ENCODE data around the gene TMC4. TPM values are rescaled to one million over a fixed set of nuclear protein-coding genes. Genes with fewer than 3 reads are reported as not detected.

The TMC4 gene
- total and polyA plus RNA-seq, 2 donors (not counting 1 experiment from before 2014, with no cell fraction given): 0.25 to 0.33 TPM

DNA sequence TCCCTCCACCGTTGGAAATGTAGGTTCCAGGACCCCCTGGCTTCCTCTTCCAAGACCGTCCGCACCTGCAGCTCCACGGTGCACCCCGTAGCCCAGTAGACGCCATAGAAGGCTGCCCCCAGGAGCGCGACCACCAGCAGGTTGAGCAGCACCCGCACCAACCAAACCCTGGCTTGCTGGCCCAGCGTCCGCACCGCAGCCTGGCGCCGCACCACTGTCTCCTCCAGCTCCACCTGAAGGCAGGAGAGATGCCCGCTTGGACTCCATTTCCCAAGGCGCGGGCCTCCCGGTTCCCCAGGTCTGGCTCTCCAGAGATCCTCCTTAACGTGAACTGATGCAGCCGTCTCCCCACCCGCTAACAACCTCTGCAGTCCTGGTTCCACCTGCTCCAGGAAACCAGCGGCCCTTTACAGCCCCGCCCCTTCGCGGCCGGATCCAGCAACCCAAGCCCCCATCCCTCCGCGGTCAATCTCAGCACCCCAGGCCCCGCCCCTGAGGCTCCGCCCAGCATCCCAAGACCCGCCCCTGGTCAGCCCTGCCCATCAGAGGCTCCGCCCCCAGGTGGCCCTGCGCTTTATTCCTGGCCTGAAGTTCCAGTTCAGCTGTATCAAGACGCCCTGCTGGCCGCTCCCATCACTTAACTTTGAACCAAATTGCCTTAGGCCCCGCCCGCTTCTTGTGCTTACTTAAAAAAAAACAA, 8.4 kb downstream of the TMC4 start:
- TF ChIP-seq EZH2 (IDR thresholded peaks at IDR 0.05; ENCODE audit: low read length, missing control alignments): no peak
- TF ChIP-seq CTCF (conservative IDR thresholded peaks at IDR 0.05 in 1 of 2, IDR thresholded peaks at IDR 0.05 in 1 of 2; ENCODE audit: low read depth in 1 of 2, low read length in 2 of 2): no peak
- H4K20me1 ChIP-seq (ENCODE audit: control insufficient read depth, extremely low read depth, insufficient read depth, low read length): no peaks in the 10 kb centered on the region
- peak overlapping the region; percentile 52 for H3K4me2 ChIP-seq (ENCODE audit: extremely low read depth, insufficient read depth, low read length)
- H3K79me2 ChIP-seq (ENCODE audit: control insufficient read depth, insufficient read depth, low read length): no peaks in the 10 kb centered on the region
- H3K27me3 ChIP-seq (ENCODE audit: control insufficient read depth, insufficient read depth, low read length): no peaks in the 10 kb centered on the region
- no peaks in the 10 kb centered on the region for H3K4me1 ChIP-seq (ENCODE audit: control insufficient read depth, extremely low read depth, insufficient read depth, low read length)
- no peaks in the 10 kb centered on the region for H3K9me3 ChIP-seq (ENCODE audit: control insufficient read depth, insufficient read depth, low read depth, low read length)
- H3K36me3 ChIP-seq (ENCODE audit: control insufficient read depth, insufficient read depth, low read length): no peaks in the 10 kb centered on the region
- no peak overlapping the region for H3K9ac ChIP-seq (ENCODE audit: insufficient read depth, low read length)
- H2AFZ ChIP-seq (ENCODE audit: low read length): no peak overlapping the region
- DNase-seq (ENCODE audit: low read depth in 2 of 2): peak; percentile 49 to 60
- H3K4me3 ChIP-seq (replicated peaks in 1 of 4; ENCODE audit: control extremely low read depth in 1 of 4, insufficient read depth in 1 of 4, low read depth in 3 of 4, low read length in 4 of 4): peak overlapping the region in 1 of 4 experiments; percentile 30
- no peak overlapping the region for H3K27ac ChIP-seq (ENCODE audit: insufficient read depth, low read length)

DNA sequence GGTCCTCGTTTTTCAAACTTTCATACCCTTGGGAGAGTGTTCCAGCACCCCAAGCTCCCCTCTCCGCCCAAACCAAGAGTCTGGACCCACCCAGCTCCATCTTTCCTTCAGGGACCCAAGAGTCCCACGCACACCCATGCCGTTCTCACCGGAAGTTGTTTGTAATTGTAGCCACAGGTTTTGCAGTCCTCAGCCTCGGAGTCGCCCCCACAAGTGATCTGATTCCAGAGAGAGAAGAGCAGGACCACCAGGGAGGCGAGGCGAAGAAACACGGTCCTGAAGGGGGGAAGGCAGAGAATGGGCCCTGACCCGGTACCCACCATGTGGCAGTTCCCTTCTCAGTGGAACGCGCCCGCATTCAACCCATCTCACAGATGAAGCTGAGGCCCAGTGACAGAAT, 10.1 kb downstream of the TMC4 start:
- Histone ChIP-seq H3K36me3 (ENCODE audit: control insufficient read depth, insufficient read depth, low read length) (no peaks in the 10 kb centered on the region), H3K4me2 (ENCODE audit: extremely low read depth, insufficient read depth, low read length) (no peak overlapping the region), H3K9me3 (ENCODE audit: control insufficient read depth, insufficient read depth, low read depth, low read length) (no peaks in the 10 kb centered on the region), H4K20me1 (ENCODE audit: control insufficient read depth, extremely low read depth, insufficient read depth, low read length) (no peaks in the 10 kb centered on the region), H3K27ac (ENCODE audit: insufficient read depth, low read length) (no peak overlapping the region), H3K4me1 (ENCODE audit: control insufficient read depth, extremely low read depth, insufficient read depth, low read length) (peaks cover 13% of the 10 kb centered on the region), H3K79me2 (ENCODE audit: control insufficient read depth, insufficient read depth, low read length) (peaks cover 8% of the 10 kb centered on the region), H2AFZ (ENCODE audit: low read length) (no peak overlapping the region), H3K9ac (ENCODE audit: insufficient read depth, low read length) (no peak overlapping the region), H3K4me3 (replicated peaks in 1 of 4; ENCODE audit: control extremely low read depth in 1 of 4, insufficient read depth in 1 of 4, low read depth in 3 of 4, low read length in 4 of 4) (peak overlapping the region in 2 of 4 experiments; percentile 49 to 56), H3K27me3 (ENCODE audit: control insufficient read depth, insufficient read depth, low read length) (no peaks in the 10 kb centered on the region)
- no peak for DNase-seq (ENCODE audit: low read depth in 2 of 2)
- TF ChIP-seq EZH2 (IDR thresholded peaks at IDR 0.05; ENCODE audit: low read length, missing control alignments): no peak

GRCh38 chr19:54162241-54162805, 10.6 kb downstream of the TMC4 start:
- peak; percentile 54 to 71 for DNase-seq (ENCODE audit: low read depth in 2 of 2)
- peaks cover 1% of the 10 kb centered on the region for H3K36me3 ChIP-seq (ENCODE audit: control insufficient read depth, insufficient read depth, low read length)
- TF ChIP-seq EZH2 (IDR thresholded peaks at IDR 0.05; ENCODE audit: low read length, missing control alignments): no peak
- TF ChIP-seq CTCF (conservative IDR thresholded peaks at IDR 0.05 in 1 of 2, IDR thresholded peaks at IDR 0.05 in 1 of 2; ENCODE audit: low read depth in 1 of 2, low read length in 2 of 2): no peak
- H3K4me1 ChIP-seq (ENCODE audit: control insufficient read depth, extremely low read depth, insufficient read depth, low read length): peaks cover 13% of the 10 kb centered on the region
- H2AFZ ChIP-seq (ENCODE audit: low read length): peak overlapping the region; percentile 67
- H3K9ac ChIP-seq (ENCODE audit: insufficient read depth, low read length): no peak overlapping the region
- no peaks in the 10 kb centered on the region for H3K27me3 ChIP-seq (ENCODE audit: control insufficient read depth, insufficient read depth, low read length)
- no peak overlapping the region for H3K27ac ChIP-seq (ENCODE audit: insufficient read depth, low read length)
- peak overlapping the region; percentile 37 for H3K4me2 ChIP-seq (ENCODE audit: extremely low read depth, insufficient read depth, low read length)
- peak overlapping the region in 3 of 4 experiments; percentile 42 to 56 (median 49) for H3K4me3 ChIP-seq (replicated peaks in 1 of 4; ENCODE audit: control extremely low read depth in 1 of 4, insufficient read depth in 1 of 4, low read depth in 3 of 4, low read length in 4 of 4)
- H3K79me2 ChIP-seq (ENCODE audit: control insufficient read depth, insufficient read depth, low read length): peaks cover 8% of the 10 kb centered on the region
- H4K20me1 ChIP-seq (ENCODE audit: control insufficient read depth, extremely low read depth, insufficient read depth, low read length): no peaks in the 10 kb centered on the region
- no peaks in the 10 kb centered on the region for H3K9me3 ChIP-seq (ENCODE audit: control insufficient read depth, insufficient read depth, low read depth, low read length)
